IMR-90 (cell line): Measurements from ENCODE around the gene TNS3.

Source experiments
- CTCF ChIP-seq: conservative IDR thresholded peaks from 2 replicates; pipeline ENCODE4 v1.5.1; 2012; ENCODE audit warnings: mild to moderate bottlenecking, low read depth, low read length, improper control_type of control experiment
- MAZ ChIP-seq: IDR thresholded peaks from 2 replicates; pipeline ENCODE4 v1.6.1; 2012; ENCODE audit warnings: low read depth, mild to moderate bottlenecking, low read length, improper control_type of control experiment, moderate library complexity, borderline replicate concordance
- NFE2L2 ChIP-seq: fragments of 150-350 bp; IDR thresholded peaks from 2 replicates; pipeline ENCODE4 v1.6.1; 2016; ENCODE audit warnings: low read depth, mild to moderate bottlenecking, low read length
- POLR2A ChIP-seq: IDR thresholded peaks from 2 replicates; pipeline ENCODE4 v1.6.1; 2012; ENCODE audit warnings: mild to moderate bottlenecking, low read depth, low read length
- SMC3 ChIP-seq: fragments of 150-350 bp; IDR thresholded peaks from 2 replicates; pipeline ENCODE4 v1.6.1; 2016; ENCODE audit warnings: low read depth, mild to moderate bottlenecking, antibody characterized with exemption, low read length, moderate library complexity
- USF2 ChIP-seq: fragments of 150-350 bp; IDR thresholded peaks from 2 replicates; pipeline ENCODE4 v1.6.1; 2017; ENCODE audit warnings: mild to moderate bottlenecking, antibody characterized with exemption, low read length, low read depth

GRCh38 chr7:47335557-47336471 lies 246.1 kb downstream of the TNS3 start:
- TF ChIP-seq POLR2A = no peak
- TF ChIP-seq CTCF = no peak
- TF ChIP-seq SMC3 = no peak
- no peak for TF ChIP-seq MAZ
- TF ChIP-seq USF2 = no peak
- TF ChIP-seq NFE2L2 = no peak
